ENCODE results near the gene FOLR2.

Gene FOLR2

DNA sequence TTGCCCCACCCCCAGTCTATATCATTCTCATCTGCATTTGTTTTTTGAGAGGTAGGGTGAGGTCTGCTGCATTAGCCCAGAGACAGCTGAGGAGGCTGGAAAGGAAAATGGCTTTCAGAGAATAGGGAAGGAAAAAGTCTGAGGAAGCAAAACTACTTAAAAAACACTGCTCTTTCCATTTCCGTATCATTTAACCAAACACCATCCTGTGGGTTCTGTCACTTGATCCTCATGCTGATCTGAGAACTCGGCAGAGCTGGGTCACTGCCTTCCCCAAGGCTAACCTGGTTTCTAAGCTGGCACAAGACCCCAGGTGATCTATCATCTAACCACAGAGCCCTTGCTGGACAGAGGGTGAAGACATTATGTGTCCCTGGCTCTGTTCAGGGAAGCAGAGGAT is 1.2 kb downstream of the FOLR2 start:
- DNase-seq (ENCODE audit: insufficient read length, low spot score) (no peak), FAIRE-seq (no peak)
- TF ChIP-seq, protein P1, sequence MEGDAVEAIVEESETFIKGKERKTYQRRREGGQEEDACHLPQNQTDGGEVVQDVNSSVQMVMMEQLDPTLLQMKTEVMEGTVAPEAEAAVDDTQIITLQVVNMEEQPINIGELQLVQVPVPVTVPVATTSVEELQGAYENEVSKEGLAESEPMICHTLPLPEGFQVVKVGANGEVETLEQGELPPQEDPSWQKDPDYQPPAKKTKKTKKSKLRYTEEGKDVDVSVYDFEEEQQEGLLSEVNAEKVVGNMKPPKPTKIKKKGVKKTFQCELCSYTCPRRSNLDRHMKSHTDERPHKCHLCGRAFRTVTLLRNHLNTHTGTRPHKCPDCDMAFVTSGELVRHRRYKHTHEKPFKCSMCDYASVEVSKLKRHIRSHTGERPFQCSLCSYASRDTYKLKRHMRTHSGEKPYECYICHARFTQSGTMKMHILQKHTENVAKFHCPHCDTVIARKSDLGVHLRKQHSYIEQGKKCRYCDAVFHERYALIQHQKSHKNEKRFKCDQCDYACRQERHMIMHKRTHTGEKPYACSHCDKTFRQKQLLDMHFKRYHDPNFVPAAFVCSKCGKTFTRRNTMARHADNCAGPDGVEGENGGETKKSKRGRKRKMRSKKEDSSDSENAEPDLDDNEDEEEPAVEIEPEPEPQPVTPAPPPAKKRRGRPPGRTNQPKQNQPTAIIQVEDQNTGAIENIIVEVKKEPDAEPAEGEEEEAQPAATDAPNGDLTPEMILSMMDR (IDR thresholded peaks at IDR 0.05; ENCODE audit: insufficient read depth, missing control alignments), result no peak

DNA sequence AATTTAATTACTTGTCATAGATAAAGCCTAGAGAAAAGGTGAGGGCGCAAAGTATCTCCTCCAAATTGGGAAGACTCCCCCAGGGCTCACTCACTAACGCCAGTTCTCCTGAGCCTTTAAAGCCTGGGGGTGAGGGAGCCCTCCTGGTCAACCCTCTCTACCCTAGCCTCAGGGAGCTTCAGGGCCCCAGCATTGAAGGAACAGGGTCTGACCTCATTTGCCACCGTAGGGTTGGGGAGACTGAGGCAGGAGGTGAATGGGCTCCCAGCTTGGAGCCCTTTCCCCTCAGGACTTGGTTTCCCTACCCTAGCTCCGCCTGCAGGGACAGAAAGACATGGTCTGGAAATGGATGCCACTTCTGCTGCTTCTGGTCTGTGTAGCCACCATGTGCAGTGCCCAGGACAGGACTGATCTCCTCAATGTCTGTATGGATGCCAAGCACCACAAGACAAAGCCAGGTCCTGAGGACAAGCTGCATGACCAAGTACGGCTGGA is 1.7 kb downstream of the FOLR2 start:
- FAIRE-seq (no peak), DNase-seq (ENCODE audit: insufficient read length, low spot score) (no peak)
- TF ChIP-seq, protein P1 (IDR thresholded peaks at IDR 0.05; ENCODE audit: insufficient read depth, missing control alignments), result no peak

DNA sequence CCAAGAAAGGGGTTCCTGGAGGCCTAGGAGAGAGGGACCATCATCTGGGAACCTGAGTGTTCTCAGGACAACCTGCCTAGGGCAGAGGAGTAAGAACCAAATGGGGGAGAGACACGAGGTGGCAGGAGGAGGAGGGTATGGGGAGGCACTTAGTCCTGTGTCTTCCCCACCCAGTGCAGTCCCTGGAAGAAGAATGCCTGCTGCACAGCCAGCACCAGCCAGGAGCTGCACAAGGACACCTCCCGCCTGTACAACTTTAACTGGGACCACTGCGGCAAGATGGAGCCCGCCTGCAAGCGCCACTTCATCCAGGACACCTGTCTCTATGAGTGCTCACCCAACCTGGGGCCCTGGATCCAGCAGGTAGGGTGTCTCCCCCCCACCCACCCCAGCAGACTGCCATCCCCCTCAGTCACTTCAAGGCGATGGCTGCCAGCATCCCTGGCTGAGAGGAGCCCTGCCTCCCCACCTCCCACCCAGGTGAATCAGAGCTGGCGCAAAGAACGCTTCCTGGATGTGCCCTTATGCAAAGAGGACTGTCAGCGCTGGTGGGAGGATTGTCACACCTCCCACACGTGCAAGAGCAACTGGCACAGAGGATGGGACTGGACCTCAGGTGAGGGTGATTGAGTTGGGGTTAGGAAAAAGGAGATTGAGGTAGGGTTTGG is 4.2 kb downstream of the FOLR2 start:
- DNase-seq (ENCODE audit: insufficient read length, low spot score) (no peak), FAIRE-seq (no peak)
- TF ChIP-seq, protein P1 (IDR thresholded peaks at IDR 0.05; ENCODE audit: insufficient read depth, missing control alignments), result no peak

DNA sequence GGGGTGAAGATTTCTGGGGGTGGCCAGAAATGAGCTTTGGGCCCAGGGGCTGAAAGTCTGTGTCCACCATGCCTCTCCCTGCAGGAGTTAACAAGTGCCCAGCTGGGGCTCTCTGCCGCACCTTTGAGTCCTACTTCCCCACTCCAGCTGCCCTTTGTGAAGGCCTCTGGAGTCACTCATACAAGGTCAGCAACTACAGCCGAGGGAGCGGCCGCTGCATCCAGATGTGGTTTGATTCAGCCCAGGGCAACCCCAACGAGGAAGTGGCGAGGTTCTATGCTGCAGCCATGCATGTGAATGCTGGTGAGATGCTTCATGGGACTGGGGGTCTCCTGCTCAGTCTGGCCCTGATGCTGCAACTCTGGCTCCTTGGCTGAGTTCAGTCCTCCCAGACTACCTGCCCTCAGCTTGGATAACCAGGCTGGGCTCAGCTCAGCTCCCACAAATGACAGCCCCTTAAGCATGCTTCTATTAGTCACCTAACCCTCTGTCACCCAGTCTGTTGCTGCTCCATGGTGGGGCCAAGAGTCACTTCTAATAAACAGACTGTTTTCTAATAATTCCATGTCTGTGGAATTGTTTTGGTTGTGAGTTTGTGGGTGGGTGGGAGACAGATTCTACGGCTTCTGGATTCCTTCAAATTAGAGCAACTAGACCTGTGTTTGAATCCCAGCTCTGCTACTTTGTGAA is 4.9 kb downstream of the FOLR2 start:
- TF ChIP-seq, protein P1 (IDR thresholded peaks at IDR 0.05; ENCODE audit: insufficient read depth, missing control alignments), result no peak
- FAIRE-seq (no peak), DNase-seq (ENCODE audit: insufficient read length, low spot score) (no peak)

DNA sequence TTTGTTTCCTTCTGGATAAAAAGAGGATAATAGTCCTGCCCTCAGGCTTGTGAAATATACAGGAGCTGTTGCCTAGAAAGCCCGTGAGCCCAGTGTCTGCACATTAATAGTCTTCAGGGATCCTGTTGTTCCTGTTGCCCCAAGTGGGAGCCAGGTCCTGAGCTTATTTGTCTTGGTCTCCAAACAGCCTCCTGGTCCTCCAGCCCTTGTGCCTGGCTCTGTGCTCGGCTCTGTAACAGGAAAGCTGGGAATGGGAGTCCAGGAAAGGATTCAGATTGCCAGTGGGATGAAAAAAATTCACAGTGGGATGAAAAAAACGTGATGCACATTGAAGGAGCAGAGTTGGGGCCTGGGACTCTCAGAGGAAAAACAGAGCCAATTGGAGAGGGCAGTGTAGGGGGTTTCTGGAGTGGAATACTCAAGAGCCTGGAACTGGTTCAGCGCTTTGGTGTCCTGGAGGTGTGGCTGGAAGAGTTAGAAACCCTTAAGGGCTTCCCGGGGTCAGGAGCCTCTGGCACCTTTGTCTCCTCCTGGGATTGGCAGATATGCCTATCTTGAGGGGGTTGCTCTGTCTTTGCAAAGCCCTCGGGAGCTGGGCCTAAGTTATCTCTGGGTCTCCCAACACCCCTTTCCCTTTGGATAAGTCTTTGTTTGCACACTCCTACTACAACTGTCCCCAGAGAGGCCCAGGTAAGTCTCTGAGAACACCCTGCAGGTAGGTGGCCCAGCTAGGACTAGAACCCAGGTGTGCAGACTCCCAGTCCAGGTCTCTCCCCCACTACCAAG is 5.7 kb downstream of the FOLR2 start:
- FAIRE-seq (no peak), DNase-seq (ENCODE audit: insufficient read length, low spot score) (no peak)
- TF ChIP-seq, protein P1 (IDR thresholded peaks at IDR 0.05; ENCODE audit: insufficient read depth, missing control alignments), result no peak

DNA sequence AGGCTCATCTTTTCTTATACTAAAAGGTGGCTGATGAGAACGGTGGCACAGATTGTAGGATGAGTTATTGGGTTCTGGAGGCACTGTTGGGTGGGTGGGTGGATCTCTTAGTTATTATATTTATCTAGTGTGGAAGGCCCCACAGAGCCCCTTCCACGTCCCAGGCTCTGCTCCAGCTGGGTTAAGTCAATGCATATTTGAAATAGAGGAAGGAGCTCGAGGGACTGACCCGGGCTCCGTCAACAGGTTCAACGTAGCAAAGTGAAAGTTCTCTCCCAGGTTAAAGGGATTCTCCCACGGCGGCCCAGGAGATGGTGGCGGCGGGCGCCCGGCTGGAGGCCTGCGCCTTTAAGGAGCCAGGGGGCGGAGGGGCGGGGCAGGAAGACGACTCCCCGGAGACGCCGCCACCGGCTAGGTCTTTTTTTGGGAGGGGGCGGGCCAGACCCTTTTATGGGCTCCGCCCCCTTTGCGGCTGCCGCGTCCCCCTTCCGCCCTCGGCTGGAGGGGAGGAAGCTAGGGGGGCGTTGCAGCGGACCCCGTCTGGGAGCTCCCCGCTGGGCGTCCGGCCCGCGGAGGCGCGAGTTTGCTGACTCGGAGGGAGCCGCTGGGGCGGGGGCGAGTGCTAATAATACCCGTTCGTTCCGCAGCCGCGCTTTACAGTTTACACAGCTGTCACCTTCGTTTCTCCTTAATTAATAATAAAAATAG is 6.5 kb downstream of the FOLR2 start:
- FAIRE-seq, result no peak
- TF ChIP-seq, protein P1 (IDR thresholded peaks at IDR 0.05; ENCODE audit: insufficient read depth, missing control alignments), result no peak
- no peak for DNase-seq (ENCODE audit: insufficient read length, low spot score)

Data from D721Med (cell line).